Stimulated activated CD4-positive, alpha-beta T cell treated with anti-CD3 and anti-CD28 coated beads, Interleukin-12 subunit alpha, Interleukin-12 subunit beta, amount 100 ng/mL, for 48 hours (primary cell): ENCODE data around the gene DNAJC16.
"Not testable (repeated sequence)": the region's sequence is repeated elsewhere in the genome, so short reads cannot be mapped to it uniquely, and the experiment has no call there.

Source experiments
- DNase-seq, 3 donors: peaks; one replicate each; pipeline ENCODE4 v3.0.0-alpha.2; 2020; ENCODE audit warnings: low read depth in 2 of 3, low spot score in 1 of 3

DNAJC16 gene

GRCh38 chr1:15506831-15507230 lies 19.8 kb upstream of the DNAJC16 start:
- no peak for DNase-seq

DNA sequence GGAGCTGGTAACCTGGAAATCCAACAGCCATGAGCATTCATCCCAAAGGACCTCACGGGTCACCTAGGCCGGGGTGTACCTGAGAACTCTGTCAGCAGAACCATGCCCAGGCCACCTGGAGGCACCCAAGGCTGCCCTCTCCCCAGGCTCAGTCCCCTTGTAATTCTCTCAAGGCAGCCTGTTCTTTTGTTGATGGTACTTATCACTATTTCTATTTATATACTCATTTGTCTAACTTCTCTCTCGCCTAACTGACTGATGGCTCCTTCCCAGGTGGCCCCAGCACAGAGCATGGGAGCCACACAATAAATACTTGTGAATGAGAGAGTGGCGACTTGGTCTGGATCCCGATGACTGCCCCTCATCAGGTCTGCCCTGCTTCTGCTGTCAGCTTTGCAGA lies 19.4 kb upstream of the DNAJC16 start:
- DNase-seq: no peak

DNA sequence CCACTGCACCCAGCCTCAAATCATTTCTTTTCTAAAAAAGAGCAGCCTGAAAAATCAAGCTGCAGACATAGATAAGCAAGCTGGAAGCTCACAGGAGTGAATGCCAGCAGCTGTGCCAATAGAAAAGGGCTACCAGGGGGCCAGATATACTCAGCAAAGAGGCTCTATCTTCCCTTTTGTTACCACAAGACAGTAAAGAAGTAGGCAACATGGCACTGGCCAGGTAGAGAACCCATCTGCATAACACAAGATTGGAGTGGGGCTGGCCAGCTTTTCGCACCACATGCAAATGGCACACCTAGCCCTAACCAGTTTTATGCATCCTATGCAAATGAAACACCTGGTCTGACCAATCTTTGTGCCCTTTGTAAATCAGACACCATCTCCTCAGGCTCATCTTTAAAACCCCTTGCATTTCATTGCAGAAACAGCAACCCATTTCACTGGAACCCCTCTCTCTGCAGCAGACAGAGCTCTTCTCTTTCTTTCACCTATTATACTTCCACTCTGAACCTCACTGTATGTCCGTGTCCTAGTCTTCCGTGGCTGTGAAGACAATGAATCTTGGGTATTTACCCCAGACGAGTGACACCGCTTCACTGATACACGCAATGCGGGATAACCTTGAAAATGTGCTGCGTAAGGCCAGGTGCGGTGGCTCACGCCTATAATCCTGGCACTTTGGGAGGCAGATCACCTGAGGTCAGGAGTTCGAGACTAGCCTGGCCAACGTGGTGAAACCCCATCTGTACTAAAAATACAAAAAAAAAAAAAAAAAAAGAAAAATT lies 17.8 kb upstream of the DNAJC16 start:
- DNase-seq: no peak

DNA sequence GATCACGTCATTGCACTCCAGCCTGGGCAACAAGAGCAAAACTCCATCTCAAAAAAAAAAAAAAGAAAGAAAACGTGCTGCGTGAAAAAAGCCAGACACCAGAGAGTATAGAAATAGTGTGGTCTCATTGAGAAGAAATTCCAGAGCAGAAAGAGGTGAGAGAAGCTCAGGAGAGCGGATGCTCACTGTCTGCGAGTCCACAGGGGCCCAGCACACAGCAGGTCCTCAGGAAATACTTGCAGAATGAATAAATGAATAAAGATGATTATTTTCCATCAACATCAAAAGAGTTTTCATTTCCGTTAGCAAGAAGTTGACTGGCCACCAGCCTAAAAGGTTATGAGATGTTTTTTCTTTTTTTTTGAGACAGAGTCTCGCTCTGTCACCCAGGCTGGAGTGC lies 17.1 kb upstream of the DNAJC16 start:
- no peak for DNase-seq

DNA sequence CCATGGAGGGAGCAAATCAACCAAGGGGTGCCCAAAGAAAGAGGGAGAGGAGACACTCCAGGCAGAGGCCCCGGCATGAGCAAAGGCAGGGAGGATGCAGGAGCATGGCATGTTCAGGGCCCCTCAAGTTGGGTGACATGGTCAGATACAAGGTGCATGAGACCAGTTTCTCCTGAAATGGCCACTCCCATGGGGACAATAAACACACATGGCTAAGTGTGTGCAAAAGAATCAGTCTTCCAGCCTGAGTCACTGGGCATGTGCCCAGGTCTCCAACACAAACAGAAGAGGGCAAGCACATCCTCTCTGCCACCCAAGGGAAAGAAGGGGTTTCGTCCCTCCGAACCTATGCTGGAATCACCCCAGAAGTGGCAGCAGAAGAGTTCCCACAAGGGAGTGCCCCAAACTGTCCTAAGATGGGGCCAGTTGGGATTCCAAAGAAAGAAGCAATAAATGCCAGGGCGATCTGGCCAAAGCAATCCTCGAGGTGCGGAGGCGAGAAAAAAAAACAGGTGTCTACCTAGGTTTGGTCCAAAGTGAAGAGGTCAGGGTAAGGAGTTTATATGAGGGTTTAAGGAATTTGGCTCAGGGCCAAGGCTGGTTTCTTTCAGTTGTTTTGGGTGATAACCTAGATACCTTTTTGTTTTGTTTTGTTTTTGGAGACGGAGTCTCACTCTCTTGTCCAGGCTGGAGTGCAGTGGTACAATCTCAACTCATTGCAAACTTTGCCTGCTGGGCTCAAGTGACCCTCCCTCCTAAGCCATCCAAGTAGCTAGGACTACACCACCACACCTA lies 15.8 kb upstream of the DNAJC16 start:
- DNase-seq: no peak

DNA sequence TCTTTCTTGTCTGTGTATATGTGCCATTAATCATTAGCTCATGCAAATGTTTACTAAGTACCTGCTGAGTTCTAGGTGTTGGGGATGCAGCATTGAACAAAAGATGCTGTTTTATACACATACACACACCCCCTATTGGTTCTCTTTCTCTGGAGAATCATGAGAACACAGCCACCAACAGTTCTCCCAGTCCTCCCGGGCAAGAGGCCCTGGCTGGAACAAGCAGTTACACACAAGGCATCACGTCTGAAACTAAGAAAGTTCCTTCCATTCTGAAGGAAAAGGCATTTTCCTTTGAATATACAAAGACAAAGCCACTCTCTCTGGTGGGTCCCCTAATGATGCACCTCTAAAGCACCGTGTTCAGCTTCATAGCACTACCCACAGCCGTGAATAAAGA lies 13.5 kb upstream of the DNAJC16 start:
- DNase-seq: no peak

DNA sequence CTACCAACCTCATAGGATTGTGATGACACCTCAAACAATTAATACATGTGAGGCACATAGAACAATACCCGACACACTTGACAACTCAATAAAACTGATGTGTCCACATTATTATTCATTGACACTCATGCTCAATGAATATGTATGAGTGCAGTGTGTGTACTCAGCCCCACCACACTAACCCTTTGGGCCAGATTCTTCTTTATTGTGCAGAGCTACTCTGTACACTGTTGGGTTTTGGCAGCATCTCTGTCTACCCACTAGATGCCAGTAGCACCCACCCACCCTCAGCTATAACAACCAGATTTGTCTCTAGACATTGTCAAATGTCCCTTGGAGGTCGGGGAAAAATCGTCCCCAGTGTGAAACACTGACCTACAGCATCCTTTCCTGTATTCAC lies 12.7 kb upstream of the DNAJC16 start:
- DNase-seq: no peak

GRCh38 chr1:15514557-15514956 lies 12.1 kb upstream of the DNAJC16 start:
- DNase-seq: not testable (repeated sequence)

DNA sequence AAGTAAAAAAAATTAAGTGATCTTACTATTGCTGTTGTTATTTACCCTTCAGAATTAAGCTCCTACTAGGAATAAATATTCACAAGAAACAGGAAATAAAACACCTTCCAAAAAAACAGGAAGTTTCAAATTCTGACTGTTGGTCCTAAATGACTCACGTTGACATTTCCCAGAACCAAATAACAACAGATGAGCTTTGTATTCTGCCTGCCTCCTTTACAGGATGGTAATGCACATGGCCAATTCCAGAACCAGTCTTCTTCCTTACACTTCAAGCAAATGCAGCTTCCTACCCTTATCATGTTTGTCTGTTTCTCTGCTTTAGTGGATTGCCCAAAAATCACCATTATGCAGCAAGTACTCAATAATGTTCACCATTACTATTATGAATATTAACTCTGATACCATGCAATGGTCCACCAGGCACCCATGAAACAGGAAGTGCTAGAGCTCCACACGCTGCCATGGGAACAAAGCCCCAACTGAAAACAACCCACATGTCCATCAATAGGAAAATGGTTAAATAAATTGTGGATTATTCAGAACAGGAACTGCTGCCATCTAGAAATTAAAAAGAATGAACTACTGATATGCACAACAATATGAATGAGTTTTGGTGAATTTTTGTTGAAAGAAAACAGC lies 11.5 kb upstream of the DNAJC16 start:
- DNase-seq: no peak

DNA sequence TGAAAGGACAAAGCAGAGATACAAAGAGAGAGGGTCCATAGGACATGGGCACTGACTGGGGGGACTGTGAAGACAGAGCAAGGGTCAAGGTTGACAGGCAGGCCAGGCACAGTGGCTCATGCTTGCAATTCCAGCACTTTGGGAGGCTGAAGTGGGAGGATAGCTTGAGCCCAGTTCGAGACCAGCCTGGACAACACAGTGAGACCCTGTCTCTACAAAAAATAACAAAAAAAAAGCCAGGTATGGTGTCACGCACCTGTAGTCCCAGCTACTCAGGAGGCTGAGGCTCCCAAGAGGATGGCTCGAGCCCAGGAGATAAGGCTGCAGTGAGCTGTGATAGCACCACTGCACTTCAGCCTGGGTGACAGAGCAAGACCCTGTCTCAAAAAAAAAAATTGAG lies 7.0 kb upstream of the DNAJC16 start:
- DNase-seq: no peak

DNA sequence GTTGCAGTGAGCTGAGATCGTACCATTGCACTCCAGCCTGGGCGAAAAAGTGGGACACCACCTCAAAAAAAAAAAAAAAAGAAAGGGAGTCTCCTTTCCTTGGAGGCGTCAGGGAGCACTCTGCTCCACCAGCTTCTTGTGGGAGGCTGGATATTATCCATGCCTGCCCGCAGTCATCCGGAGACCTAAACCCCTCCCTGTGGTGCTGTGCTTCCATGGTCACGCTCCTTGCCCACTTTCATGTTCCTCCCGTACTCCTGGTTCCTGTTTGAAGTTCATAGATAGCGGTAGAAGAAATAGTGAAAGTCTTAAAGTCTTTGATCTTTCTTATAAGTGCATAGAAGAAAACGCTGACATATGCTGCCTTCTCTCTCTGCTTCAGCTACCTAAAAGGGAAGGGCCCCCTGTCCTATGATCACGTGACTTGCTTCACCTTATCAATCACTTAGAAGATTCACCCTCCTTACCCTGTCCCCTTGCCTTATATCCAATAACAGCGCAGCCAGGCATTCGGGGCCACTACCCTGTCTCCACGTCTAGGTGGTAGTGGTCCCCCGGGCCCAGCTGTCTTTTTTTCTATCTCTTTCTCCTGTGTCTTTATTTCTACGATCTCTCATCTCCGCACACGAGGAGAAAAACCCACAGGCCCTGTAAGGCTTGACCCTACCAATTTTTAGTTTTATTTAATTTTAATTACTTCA lies 5.3 kb upstream of the DNAJC16 start:
- not testable (repeated sequence) for DNase-seq

DNA sequence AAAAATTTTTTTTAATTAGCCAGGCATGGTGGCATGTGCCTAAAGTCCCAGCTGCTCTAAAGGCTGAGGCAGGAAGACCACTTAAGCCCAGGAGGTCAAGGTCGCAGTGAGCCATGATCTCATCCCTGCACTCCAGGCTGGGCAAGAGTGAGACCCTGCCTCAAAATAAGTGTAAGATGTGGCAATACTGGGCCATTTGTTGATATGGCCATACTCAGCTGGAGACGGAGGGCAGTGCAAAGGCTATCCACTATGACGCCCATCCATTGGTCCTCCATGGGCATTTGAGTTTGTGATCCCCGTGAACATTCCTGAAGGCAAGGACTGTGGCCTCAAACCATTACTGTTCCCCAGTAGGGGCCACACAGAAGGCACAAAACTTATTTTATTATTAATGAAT lies 4.1 kb upstream of the DNAJC16 start:
- no peak for DNase-seq

DNA sequence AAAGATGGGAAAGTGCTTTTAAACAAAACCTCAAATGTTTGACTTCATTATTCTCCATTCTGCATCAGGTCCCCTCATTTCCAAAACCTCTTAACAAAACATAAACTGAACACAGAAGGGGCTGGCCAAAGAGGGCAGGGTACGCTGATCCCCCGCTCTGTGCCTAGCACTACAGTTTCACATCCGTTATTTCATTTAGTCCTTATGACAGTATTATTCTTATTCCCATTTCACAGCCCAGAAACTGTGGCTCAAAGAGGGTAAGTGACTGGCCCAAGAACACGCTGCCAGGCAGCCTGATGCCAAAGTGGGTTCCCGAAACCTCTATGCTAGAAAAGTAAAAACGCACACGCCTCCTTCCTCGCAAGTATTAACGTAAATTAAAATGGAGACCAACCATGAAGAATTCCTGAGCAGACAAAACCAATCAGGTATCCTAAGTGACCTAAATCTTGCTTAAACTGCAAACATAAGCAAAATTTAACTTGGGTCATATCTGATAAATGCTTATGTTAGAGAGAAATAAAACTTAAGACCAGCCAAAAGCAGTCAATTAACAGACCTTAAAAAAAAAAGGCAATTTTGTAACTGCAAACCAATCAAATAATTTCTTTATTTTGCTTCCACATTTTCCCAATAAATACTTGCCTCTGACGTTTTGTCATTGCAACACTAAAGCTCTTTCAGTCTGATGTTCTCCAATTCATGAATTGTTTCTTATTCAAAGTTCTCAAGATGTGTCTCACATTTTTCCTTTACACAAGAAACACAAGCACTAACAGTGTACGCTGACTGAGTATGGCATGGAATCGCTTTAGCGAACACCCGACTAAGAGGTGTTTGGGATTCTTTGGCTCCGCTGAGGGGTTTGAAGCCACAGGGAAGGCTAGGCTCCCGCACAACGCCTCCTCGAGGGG lies 3.3 kb upstream of the DNAJC16 start:
- DNase-seq: no peak

- no peak for DNase-seq
These were observed 2.7 kb upstream of the DNAJC16 start, which contains the start of gene CASP9 for GRCh38 chr1:15524021-15524282. TSS of gene CASP9 (minus strand) at chr1:15524215. CDS start at chr1:15524200, 15 bp downstream.

GRCh38 chr1:15524283-15525049 lies 2.2 kb upstream of the DNAJC16 start:
- DNase-seq: peak; percentile 99 to 100 (median 100)

DNA sequence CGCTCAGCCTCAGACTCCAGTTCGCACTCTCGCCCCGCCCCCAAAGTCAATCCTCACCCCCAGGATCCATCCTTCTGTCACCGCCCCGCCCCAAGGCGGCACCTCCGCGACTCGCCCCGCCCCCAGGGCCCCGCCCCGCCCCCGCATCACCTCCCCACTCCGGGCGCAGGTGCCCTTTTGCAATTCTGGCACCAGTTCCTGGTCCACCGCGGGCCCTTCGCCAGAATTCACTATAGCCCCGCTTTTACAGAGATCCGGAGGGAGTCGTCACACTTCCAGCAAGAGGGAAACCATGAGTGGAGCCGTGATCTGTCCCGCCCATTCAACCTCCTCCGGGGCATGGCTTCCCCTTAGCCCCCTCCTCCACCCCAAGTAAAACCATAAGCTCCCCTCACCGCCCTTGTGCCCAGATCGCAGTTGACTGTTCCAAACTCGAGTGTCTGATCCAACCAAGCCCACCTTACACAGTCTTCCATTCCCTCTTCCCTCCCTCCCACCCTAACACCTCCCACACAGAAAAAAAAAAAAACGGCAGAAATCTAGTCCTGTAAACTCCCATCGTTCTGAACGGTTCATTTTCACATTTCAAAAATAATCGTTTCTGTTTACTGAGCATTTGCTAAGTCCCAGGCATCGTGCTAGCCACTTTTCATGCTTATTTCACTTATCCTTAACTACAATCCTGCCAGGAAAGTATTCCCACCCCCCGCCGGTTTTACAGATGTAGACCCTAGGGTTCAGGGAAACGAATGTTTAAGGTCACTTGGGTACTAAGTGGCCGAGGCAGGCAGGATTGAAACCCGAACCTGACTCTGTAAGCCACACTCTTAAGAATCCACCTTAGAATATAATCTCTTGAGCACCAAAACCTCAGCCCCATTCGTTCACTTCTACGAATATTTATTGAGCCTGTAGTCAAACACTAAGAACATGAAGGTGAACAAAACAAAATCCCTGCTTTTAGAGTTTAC lies 1.3 kb upstream of the DNAJC16 start:
- peak in 1 of 3 donors; percentile 3 for DNase-seq

DNA sequence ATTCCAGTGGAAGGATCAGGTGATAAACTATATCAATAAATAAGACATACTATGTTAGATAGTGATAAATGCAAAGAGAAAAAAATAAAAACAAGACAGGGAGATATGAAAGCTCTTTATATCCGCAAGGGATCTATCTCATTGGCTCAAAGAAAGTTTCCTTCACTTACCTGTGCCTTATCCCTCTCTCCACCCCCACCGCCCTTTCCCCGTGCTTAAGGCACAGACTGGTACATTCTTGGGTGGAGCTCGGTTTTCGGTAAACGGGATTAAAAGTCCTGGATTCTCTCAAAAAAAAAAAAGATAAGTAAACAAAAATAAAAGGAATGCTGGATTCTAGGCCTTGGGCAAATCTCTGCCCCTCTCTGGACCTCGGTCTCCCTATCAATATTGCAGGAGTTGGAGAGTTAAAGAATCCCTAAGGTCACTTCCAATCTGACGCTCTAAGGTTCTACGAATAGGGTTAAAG lies 593 bp upstream of the DNAJC16 start:
- DNase-seq: peak in 1 of 3 donors; percentile 3

DNA sequence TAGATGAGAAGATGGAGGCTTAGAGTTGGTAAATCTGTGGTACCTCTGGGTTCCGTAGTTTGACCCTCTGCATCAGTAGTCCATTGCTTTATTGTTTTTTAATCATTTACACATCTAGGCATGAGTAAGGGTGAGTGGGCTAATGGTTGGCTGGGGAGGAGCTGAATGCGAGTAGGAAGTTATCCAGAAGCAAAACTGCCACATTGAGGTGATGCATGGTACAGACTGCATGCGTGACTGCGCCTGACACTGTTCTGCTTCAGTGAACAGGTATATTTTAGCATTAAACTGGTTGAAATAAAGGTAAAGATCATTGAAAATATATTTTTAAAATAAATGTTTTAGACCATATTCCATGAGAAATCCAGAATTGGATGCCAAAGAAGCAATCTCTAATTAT lies 4.4 kb downstream of the DNAJC16 start:
- no peak for DNase-seq
